GM23338 (cell line): ENCODE measurements around the gene DUSP21. TPM values are rescaled to one million over a fixed set of nuclear protein-coding genes. Genes with fewer than 3 reads are reported as not detected.

Source experiments
- ATAC-seq: fragments of 200-7000 bp; cut with Tn5 transposase; 3 replicates; pipeline ENCODE4 v1.9.1; 2020
- DNase-seq: peaks from one replicate; pipeline ENCODE4 v3.0.0-alpha.2; 2015; ENCODE audit warnings: low spot score
- H2AFZ ChIP-seq: fragments of 200-600 bp; sonication (generic); 2 replicates; pipeline ENCODE4 v1.8.0; 2016; ENCODE audit warnings: antibody characterized with exemption, mild to moderate bottlenecking, moderate library complexity
- H3F3A ChIP-seq: fragments of 200-600 bp; sonication (generic); replicated peaks from 2 replicates; pipeline ENCODE4 v1.8.0; 2017; ENCODE audit warnings: antibody characterized with exemption, mixed run types, low read depth
- H3K27ac ChIP-seq: fragments of 200-600 bp; sonication (generic); 2 replicates; pipeline ENCODE4 v1.6.1; 2016; ENCODE audit warnings: low read depth
- H3K27me3 ChIP-seq: fragments of 200-600 bp; sonication (generic); 2 replicates; pipeline ENCODE4 v1.8.0; 2016; ENCODE audit warnings: mild to moderate bottlenecking, mixed run types, moderate library complexity; ENCODE audit not compliant: insufficient read depth
- H3K36me3 ChIP-seq: fragments of 200-600 bp; sonication (generic); 2 replicates; pipeline ENCODE4 v1.8.0; 2016; ENCODE audit warnings: mild to moderate bottlenecking; ENCODE audit not compliant: insufficient read depth
- H3K4me1 ChIP-seq: fragments of 200-600 bp; sonication (generic); 2 replicates; pipeline ENCODE4 v1.8.0; 2016; ENCODE audit warnings: mild to moderate bottlenecking, moderate library complexity; ENCODE audit not compliant: insufficient read depth
- H3K4me2 ChIP-seq: fragments of 200-600 bp; sonication (generic); 2 replicates; pipeline ENCODE4 v1.7.1; 2017; ENCODE audit warnings: mixed run types
- H3K4me3 ChIP-seq: fragments of 200-600 bp; sonication (generic); 2 replicates; pipeline ENCODE4 v1.6.1; 2016; ENCODE audit warnings: mixed run types
- H3K79me2 ChIP-seq: fragments of 200-600 bp; sonication (generic); replicated peaks from 2 replicates; pipeline ENCODE4 v1.8.0; 2017; ENCODE audit warnings: mild to moderate bottlenecking; ENCODE audit not compliant: insufficient read depth
- H3K9me2 ChIP-seq: fragments of 200-600 bp; sonication (generic); 2 replicates; pipeline ENCODE4 v1.8.0; 2017; ENCODE audit not compliant: insufficient read depth
- H4K20me1 ChIP-seq: fragments of 200-600 bp; sonication (generic); replicated peaks from 2 replicates; pipeline ENCODE4 v1.8.0; 2017; ENCODE audit warnings: mild to moderate bottlenecking; ENCODE audit not compliant: insufficient read depth
- H3K27ac Mint-ChIP-seq: 2 replicates; pipeline ENCODE4 v1.8.0; 2020; ENCODE audit warnings: inconsistent platforms, mild to moderate bottlenecking, moderate library complexity, mixed read lengths
- H3K27me3 Mint-ChIP-seq: 3 replicates; pipeline ENCODE4 v1.8.0; 2022; ENCODE audit warnings: low read depth, mild to moderate bottlenecking, moderate library complexity, mixed read lengths, inconsistent platforms; ENCODE audit not compliant: insufficient read depth, poor library complexity
- H3K36me3 Mint-ChIP-seq: 3 replicates; pipeline ENCODE4 v1.8.0; 2021; ENCODE audit warnings: low read depth, mild to moderate bottlenecking, inconsistent platforms, moderate library complexity, mixed read lengths
- H3K4me1 Mint-ChIP-seq: 3 replicates; pipeline ENCODE4 v1.8.0; 2020; ENCODE audit warnings: mild to moderate bottlenecking, inconsistent platforms, mixed read lengths
- H3K4me3 Mint-ChIP-seq: 3 replicates; pipeline ENCODE4 v1.8.0; 2021; ENCODE audit warnings: moderate library complexity, mild to moderate bottlenecking, inconsistent platforms, mixed read lengths
- H3K9me3 Mint-ChIP-seq: 3 replicates; pipeline ENCODE4 v1.8.0; 2020; ENCODE audit warnings: moderate library complexity, mild to moderate bottlenecking, inconsistent platforms, mixed read lengths
- CREB1 ChIP-seq: fragments of 250-450 bp; sonication (Bioruptor Pico); IDR thresholded peaks from 2 replicates; pipeline ENCODE4 v1.5.0; 2020; ENCODE audit warnings: low read depth, mild to moderate bottlenecking, moderate library complexity
- ETS1 ChIP-seq: IDR thresholded peaks from 2 replicates; pipeline ENCODE4 v1.6.1; 2016; ENCODE audit warnings: antibody characterized with exemption
- EZH2 ChIP-seq: fragments of 200-600 bp; sonication (generic); IDR thresholded peaks from one replicate; pipeline ENCODE4 v1.8.0; 2017; ENCODE audit warnings: antibody characterized with exemption, mild to moderate bottlenecking, low read depth; ENCODE audit not compliant: unreplicated experiment
- EZH2phosphoT487 ChIP-seq: fragments of 200-600 bp; sonication (generic); IDR thresholded peaks from one replicate; pipeline ENCODE4 v1.8.1; 2018; ENCODE audit warnings: antibody characterized with exemption; ENCODE audit not compliant: unreplicated experiment
- JUNB ChIP-seq: IDR thresholded peaks from one replicate; pipeline ENCODE4 v1.6.1; 2016; ENCODE audit warnings: antibody characterized with exemption; ENCODE audit not compliant: unreplicated experiment
- NANOG ChIP-seq: IDR thresholded peaks from 2 replicates; pipeline ENCODE4 v1.6.1; 2016; ENCODE audit warnings: antibody characterized with exemption, borderline replicate concordance
- POLR2AphosphoS5 ChIP-seq: IDR thresholded peaks from 2 replicates; pipeline ENCODE4 v1.6.1; 2016; ENCODE audit warnings: antibody characterized with exemption, low read depth
- STAT1 ChIP-seq: IDR thresholded peaks from one replicate; pipeline ENCODE4 v1.6.1; 2016; ENCODE audit warnings: antibody characterized with exemption; ENCODE audit not compliant: unreplicated experiment
- ZNF114 ChIP-seq: fragments of 250-450 bp; sonication (Bioruptor Pico); IDR thresholded peaks from 2 replicates; pipeline ENCODE4 v1.5.0; 2020; ENCODE audit warnings: mild to moderate bottlenecking, moderate library complexity
- ZNF331 ChIP-seq: fragments of 250-450 bp; sonication (Bioruptor Pico); IDR thresholded peaks from 2 replicates; pipeline ENCODE4 v1.5.0; 2020; ENCODE audit warnings: low read depth, mild to moderate bottlenecking, moderate library complexity
- long read RNA-seq: library from polyadenylated mRNA; unstranded; transcript quantifications from one replicate; pipeline ENCODE4 v2.0.0, GENCODE V29; 2020; ENCODE audit not compliant: unreplicated experiment
- polyA plus RNA-seq: library from polyadenylated mRNA; unstranded; fragments of >200 nt; fragmentation: Nextera tagmentation; extraction: Ambion mirVana; gene quantifications from 2 replicates; pipeline ENCODE4 v1.2.1, GENCODE V29; 2016
- total RNA-seq: library from RNA; depleted of rRNA; stranded (reverse); fragments of >200 nt; shearing (Covaris generic); gene quantifications from 2 replicates; pipeline ENCODE4 v1.2.3, GENCODE V29; 2014; rRNA removed
- TF ChIP-seq, protein P1 (sequence below): fragments of 250-450 bp; sonication (Bioruptor Pico); IDR thresholded peaks from 2 replicates; pipeline ENCODE4 v1.5.0; 2020; ENCODE audit warnings: mild to moderate bottlenecking, moderate library complexity
- TF ChIP-seq, protein P2 (sequence below): IDR thresholded peaks from one replicate; pipeline ENCODE4 v1.6.1; 2018; ENCODE audit warnings: antibody characterized with exemption; ENCODE audit not compliant: unreplicated experiment

Gene DUSP21
- not detected in 2 replicates for total RNA-seq
- polyA plus RNA-seq, result not detected in 2 replicates
- long read RNA-seq, result 0 reads

DNA sequence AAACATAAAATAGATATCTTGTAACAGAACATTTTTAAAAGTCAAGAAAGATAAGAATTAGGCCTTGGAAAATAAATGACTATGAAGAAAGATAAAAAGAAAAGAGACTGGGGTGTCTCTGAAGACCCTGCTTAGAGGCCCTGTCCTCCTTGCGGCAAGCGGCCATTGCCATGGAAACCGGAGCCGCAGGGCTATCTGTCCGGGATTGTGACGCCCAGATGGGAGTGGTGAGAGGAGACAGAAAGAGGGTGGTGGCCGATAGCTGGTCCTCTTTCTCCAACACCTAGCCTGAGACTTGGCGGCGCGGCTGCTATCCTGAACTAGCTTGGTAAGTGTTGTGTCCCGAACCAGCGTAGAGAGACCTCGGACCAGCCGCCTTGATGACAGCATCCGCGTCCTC is at the start of gene DUSP21:
Gene DUSP21, plus strand, starts transcription at position 269 of the 400 bp plus-strand sequence. Its CDS starts 112 bp downstream, at position 381.
- no peak within 1 kb of the TSS for H3K4me3 Mint-ChIP-seq
- DNase-seq (no peak), ATAC-seq (no peak)
- H3K27ac Mint-ChIP-seq, result no peak within 1 kb of the TSS
- no peaks in the 10 kb centered on the region for H3K4me1 Mint-ChIP-seq
- no peak within 1 kb of the TSS for H3K4me3 ChIP-seq
- H3K27me3 Mint-ChIP-seq, result peaks cover 2% of the 10 kb centered on the region
- no peak within 1 kb of the TSS for H2AFZ ChIP-seq
- no peaks in the 10 kb centered on the region for H3K36me3 Mint-ChIP-seq
- no peaks in the 10 kb centered on the region for H3K79me2 ChIP-seq
- no peak within 1 kb of the TSS for H3K27ac ChIP-seq
- no peaks in the 10 kb centered on the region for H3K36me3 ChIP-seq
- no peaks in the 10 kb centered on the region for H3K27me3 ChIP-seq
- no peaks in the 10 kb centered on the region for H3K4me1 ChIP-seq
- TF ChIP-seq CREB1 (CRISPR knock-in tag) (no peak), ZNF114 (no peak), STAT1 (no peak)
- no peaks in the 10 kb centered on the region for H3K9me2 ChIP-seq
- H3K9me3 Mint-ChIP-seq, result no peaks in the 10 kb centered on the region; the same call in 2 of the 3 replicates
- no peaks in the 10 kb centered on the region for H4K20me1 ChIP-seq
- no peaks in the 10 kb centered on the region for H3F3A ChIP-seq
- H3K4me2 ChIP-seq, result no peak within 1 kb of the TSS

DNA sequence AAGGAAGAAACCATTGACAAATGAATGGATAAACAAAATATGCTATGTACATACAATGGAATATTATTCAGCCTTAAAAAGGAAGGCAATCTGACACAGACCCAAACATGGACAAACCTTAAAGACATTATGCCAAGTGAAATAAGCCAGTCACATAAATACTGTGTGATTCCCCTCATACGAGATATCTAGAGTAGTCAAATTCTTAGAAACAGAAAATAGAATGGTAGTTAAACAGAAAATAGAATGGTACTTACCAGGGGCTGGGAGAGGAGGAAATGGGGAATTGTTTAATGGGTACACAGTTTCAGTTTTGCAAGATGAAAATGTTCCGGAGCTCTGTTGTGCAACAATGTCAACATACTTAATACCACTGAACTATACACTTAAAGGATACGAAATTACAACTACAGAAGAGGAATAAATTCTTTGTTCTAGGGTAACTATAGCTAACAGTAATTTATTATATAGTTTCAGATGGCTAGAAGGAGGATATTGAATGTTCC is 47.8 kb upstream of the DUSP21 start:
- Mint-ChIP-seq H3K4me3 (no peak overlapping the region), H3K4me1 (no peaks in the 10 kb centered on the region), H3K36me3 (no peaks in the 10 kb centered on the region), H3K27me3 (no peaks in the 10 kb centered on the region), H3K9me3 (no peaks in the 10 kb centered on the region; the same call in 2 of the 3 replicates), H3K27ac (no peak overlapping the region)
- Histone ChIP-seq H3K36me3 (no peaks in the 10 kb centered on the region), H3K4me2 (no peak overlapping the region), H3K79me2 (no peaks in the 10 kb centered on the region), H3K4me1 (no peaks in the 10 kb centered on the region), H3K27ac (no peak overlapping the region), H3K9me2 (no peaks in the 10 kb centered on the region), H3F3A (no peaks in the 10 kb centered on the region), H3K4me3 (no peak overlapping the region), H4K20me1 (no peaks in the 10 kb centered on the region), H3K27me3 (no peaks in the 10 kb centered on the region), H2AFZ (no peak overlapping the region)
- no peak for DNase-seq
- ATAC-seq, result no peak
- TF ChIP-seq NANOG (no peak), STAT1 (no peak), EZH2 (no peak), ZNF331 (CRISPR knock-in tag) (no peak), ETS1 (no peak), JUNB (no peak), POLR2AphosphoS5 (no peak), EZH2phosphoT487 (no peak), CREB1 (CRISPR knock-in tag) (no peak)
- TF ChIP-seq, protein P1, sequence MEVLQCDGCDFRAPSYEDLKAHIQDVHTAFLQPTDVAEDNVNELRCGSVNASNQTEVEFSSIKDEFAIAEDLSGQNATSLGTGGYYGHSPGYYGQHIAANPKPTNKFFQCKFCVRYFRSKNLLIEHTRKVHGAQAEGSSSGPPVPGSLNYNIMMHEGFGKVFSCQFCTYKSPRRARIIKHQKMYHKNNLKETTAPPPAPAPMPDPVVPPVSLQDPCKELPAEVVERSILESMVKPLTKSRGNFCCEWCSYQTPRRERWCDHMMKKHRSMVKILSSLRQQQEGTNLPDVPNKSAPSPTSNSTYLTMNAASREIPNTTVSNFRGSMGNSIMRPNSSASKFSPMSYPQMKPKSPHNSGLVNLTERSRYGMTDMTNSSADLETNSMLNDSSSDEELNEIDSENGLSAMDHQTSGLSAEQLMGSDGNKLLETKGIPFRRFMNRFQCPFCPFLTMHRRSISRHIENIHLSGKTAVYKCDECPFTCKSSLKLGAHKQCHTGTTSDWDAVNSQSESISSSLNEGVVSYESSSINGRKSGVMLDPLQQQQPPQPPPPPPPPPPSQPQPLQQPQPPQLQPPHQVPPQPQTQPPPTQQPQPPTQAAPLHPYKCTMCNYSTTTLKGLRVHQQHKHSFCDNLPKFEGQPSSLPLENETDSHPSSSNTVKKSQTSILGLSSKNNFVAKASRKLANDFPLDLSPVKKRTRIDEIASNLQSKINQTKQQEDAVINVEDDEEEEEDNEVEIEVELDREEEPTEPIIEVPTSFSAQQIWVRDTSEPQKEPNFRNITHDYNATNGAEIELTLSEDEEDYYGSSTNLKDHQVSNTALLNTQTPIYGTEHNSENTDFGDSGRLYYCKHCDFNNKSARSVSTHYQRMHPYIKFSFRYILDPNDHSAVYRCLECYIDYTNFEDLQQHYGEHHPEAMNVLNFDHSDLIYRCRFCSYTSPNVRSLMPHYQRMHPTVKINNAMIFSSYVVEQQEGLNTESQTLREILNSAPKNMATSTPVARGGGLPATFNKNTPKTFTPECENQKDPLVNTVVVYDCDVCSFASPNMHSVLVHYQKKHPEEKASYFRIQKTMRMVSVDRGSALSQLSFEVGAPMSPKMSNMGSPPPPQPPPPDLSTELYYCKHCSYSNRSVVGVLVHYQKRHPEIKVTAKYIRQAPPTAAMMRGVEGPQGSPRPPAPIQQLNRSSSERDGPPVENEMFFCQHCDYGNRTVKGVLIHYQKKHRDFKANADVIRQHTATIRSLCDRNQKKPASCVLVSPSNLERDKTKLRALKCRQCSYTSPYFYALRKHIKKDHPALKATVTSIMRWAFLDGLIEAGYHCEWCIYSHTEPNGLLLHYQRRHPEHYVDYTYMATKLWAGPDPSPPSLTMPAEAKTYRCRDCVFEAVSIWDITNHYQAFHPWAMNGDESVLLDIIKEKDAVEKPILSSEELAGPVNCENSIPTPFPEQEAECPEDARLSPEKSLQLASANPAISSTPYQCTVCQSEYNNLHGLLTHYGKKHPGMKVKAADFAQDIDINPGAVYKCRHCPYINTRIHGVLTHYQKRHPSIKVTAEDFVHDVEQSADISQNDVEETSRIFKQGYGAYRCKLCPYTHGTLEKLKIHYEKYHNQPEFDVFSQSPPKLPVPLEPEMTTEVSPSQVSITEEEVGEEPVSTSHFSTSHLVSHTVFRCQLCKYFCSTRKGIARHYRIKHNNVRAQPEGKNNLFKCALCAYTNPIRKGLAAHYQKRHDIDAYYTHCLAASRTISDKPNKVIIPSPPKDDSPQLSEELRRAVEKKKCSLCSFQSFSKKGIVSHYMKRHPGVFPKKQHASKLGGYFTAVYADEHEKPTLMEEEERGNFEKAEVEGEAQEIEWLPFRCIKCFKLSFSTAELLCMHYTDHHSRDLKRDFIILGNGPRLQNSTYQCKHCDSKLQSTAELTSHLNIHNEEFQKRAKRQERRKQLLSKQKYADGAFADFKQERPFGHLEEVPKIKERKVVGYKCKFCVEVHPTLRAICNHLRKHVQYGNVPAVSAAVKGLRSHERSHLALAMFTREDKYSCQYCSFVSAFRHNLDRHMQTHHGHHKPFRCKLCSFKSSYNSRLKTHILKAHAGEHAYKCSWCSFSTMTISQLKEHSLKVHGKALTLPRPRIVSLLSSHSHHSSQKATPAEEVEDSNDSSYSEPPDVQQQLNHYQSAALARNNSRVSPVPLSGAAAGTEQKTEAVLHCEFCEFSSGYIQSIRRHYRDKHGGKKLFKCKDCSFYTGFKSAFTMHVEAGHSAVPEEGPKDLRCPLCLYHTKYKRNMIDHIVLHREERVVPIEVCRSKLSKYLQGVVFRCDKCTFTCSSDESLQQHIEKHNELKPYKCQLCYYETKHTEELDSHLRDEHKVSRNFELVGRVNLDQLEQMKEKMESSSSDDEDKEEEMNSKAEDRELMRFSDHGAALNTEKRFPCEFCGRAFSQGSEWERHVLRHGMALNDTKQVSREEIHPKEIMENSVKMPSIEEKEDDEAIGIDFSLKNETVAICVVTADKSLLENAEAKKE, result no peak
- TF ChIP-seq, protein P2, sequence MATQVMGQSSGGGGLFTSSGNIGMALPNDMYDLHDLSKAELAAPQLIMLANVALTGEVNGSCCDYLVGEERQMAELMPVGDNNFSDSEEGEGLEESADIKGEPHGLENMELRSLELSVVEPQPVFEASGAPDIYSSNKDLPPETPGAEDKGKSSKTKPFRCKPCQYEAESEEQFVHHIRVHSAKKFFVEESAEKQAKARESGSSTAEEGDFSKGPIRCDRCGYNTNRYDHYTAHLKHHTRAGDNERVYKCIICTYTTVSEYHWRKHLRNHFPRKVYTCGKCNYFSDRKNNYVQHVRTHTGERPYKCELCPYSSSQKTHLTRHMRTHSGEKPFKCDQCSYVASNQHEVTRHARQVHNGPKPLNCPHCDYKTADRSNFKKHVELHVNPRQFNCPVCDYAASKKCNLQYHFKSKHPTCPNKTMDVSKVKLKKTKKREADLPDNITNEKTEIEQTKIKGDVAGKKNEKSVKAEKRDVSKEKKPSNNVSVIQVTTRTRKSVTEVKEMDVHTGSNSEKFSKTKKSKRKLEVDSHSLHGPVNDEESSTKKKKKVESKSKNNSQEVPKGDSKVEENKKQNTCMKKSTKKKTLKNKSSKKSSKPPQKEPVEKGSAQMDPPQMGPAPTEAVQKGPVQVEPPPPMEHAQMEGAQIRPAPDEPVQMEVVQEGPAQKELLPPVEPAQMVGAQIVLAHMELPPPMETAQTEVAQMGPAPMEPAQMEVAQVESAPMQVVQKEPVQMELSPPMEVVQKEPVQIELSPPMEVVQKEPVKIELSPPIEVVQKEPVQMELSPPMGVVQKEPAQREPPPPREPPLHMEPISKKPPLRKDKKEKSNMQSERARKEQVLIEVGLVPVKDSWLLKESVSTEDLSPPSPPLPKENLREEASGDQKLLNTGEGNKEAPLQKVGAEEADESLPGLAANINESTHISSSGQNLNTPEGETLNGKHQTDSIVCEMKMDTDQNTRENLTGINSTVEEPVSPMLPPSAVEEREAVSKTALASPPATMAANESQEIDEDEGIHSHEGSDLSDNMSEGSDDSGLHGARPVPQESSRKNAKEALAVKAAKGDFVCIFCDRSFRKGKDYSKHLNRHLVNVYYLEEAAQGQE, result no peak
